HepG2 (cell line): ENCODE data around the gene MISFA.

Experiments
- BATF2 ChIP-seq: sonication (generic); formaldehyde crosslinking; IDR thresholded peaks from 2 replicates; pipeline ENCODE4 v1.8.0; 2022; ENCODE audit warnings: mild to moderate bottlenecking, missing genetic modification reagents, moderate library complexity
- CREB1 ChIP-seq, 2 experiments: fragments of 450-650 bp in 1 of 2; IDR thresholded peaks; 2 replicates each; pipeline ENCODE4 v1.6.1; 2016 to 2017; ENCODE audit warnings: control low read depth in 1 of 2, mild to moderate bottlenecking in 1 of 2, missing compliant biosample characterization in 1 of 2, missing genetic modification characterization in 1 of 2
- CTCF ChIP-seq: sonication (generic); formaldehyde crosslinking; IDR thresholded peaks from 2 replicates; pipeline ENCODE4 v1.5.0; 2020; ENCODE audit warnings: mild to moderate bottlenecking, missing genetic modification reagents, moderate library complexity
- EZH2 ChIP-seq: conservative IDR thresholded peaks from 2 replicates; pipeline ENCODE4 v1.6.1; 2012; ENCODE audit warnings: mild to moderate bottlenecking, low read depth, low read length, moderate library complexity
- HCFC1 ChIP-seq: fragments of 150-350 bp; IDR thresholded peaks from 2 replicates; pipeline ENCODE4 v1.6.1; 2014; ENCODE audit warnings: low read depth, low read length
- ZBED4 ChIP-seq: sonication (generic); formaldehyde crosslinking; IDR thresholded peaks from 2 replicates; pipeline ENCODE4 v1.4.0; 2020; ENCODE audit warnings: missing genetic modification reagents, borderline replicate concordance
- ZBTB43 ChIP-seq: sonication (generic); formaldehyde crosslinking; conservative IDR thresholded peaks from 2 replicates; pipeline ENCODE4 v1.4.0; 2020; ENCODE audit warnings: missing genetic modification reagents
- ZNF883 ChIP-seq: sonication (generic); formaldehyde crosslinking; IDR thresholded peaks from 2 replicates; pipeline ENCODE4 v1.5.1; 2020; ENCODE audit warnings: mild to moderate bottlenecking, missing genetic modification reagents; ENCODE audit errors: not compliant biosample characterization

- no peak for TF ChIP-seq ZBTB43 (CRISPR knock-in tag)
- TF ChIP-seq BATF2 (CRISPR knock-in tag) = no peak
- TF ChIP-seq EZH2 = no peak
- TF ChIP-seq CREB1 (IDR thresholded peaks at IDR 0.05) = no peak
- TF ChIP-seq CREB1 (CRISPR knock-in tag; IDR thresholded peaks at IDR 0.05) = no peak
- TF ChIP-seq ZNF883 (CRISPR knock-in tag) = no peak
- TF ChIP-seq ZBED4 (CRISPR knock-in tag) = no peak
- TF ChIP-seq CTCF = no peak
- no peak for TF ChIP-seq HCFC1
Measured at GRCh38 chr11:18612394-18612793, 12.8 kb downstream of the MISFA start.
